Epithelial cell of esophagus (primary cell): ENCODE measurements around the gene RPLP2.
A peak's percentile ranks its signal among the peaks of the same experiment; 100 is the strongest.

Experiments
- DNase-seq: peaks from one replicate; pipeline ENCODE4 v3.0.0; 2010; ENCODE audit warnings: low read depth
- H3K4me3 ChIP-seq: 2 replicates; pipeline ENCODE4 v1.5.1; 2011; ENCODE audit warnings: mild to moderate bottlenecking, low read length, control low read depth
- CTCF ChIP-seq: IDR thresholded peaks from 2 replicates; pipeline ENCODE4 v1.5.1; 2011; ENCODE audit warnings: low read depth, mild to moderate bottlenecking, low read length, control low read depth, inconsistent platforms; ENCODE audit not compliant: insufficient read depth; ENCODE audit errors: missing control alignments

RPLP2 gene

GRCh38 chr11:779955-780532, 29.7 kb upstream of the RPLP2 start:
- H3K4me3 ChIP-seq: no peak overlapping the region
- no peak for TF ChIP-seq CTCF
- no peak for DNase-seq

GRCh38 chr11:782264-783174, 27.2 kb upstream of the RPLP2 start:
- no peak overlapping the region for H3K4me3 ChIP-seq
- no peak for TF ChIP-seq CTCF
- DNase-seq: no peak

- DNase-seq: peak; percentile 87
- no peak overlapping the region for H3K4me3 ChIP-seq
- peak; percentile 89 for TF ChIP-seq CTCF
Measured at GRCh38 chr11:783581-784015, 26.2 kb upstream of the RPLP2 start.

- TF ChIP-seq CTCF: no peak
- DNase-seq: no peak
- H3K4me3 ChIP-seq: no peak overlapping the region
Measured at GRCh38 chr11:786235-787083, 23.3 kb upstream of the RPLP2 start.

GRCh38 chr11:787084-787675, 22.6 kb upstream of the RPLP2 start:
- H3K4me3 ChIP-seq: no peak overlapping the region
- TF ChIP-seq CTCF: no peak
- no peak for DNase-seq

- H3K4me3 ChIP-seq: no peak overlapping the region
- TF ChIP-seq CTCF: no peak
- no peak for DNase-seq
Measured at GRCh38 chr11:788009-788640, 21.6 kb upstream of the RPLP2 start.
